Mesenchymal stem cell (in vitro differentiated cells and primary cell): Measurements from ENCODE around the gene RIMBP3C. TPM values are rescaled to one million over a fixed set of nuclear protein-coding genes. Genes with fewer than 3 reads are reported as not detected.
"Not testable (repeated sequence)": the region's sequence is repeated elsewhere in the genome, so short reads cannot be mapped to it uniquely, and the experiment has no call there.

Experiments
- DNase-seq: peaks from one replicate; pipeline ENCODE4 v3.0.0-alpha.2; 2013
- H2AFZ ChIP-seq: one replicate; pipeline ENCODE4 v1.6.1; 2013; ENCODE audit warnings: low read depth, mild to moderate bottlenecking, control low read depth, inconsistent platforms, low read length, moderate library complexity
- H2AK5ac ChIP-seq: 2 replicates; pipeline ENCODE4 v1.6.1; 2013; ENCODE audit warnings: low read length, moderate library complexity, mild to moderate bottlenecking, inconsistent platforms; ENCODE audit not compliant: severe bottlenecking
- H2BK120ac ChIP-seq: one replicate; pipeline ENCODE4 v1.6.1; 2013; ENCODE audit warnings: low read depth, mild to moderate bottlenecking, inconsistent platforms, low read length, moderate library complexity
- H2BK12ac ChIP-seq, 2 experiments: one replicate each; pipeline ENCODE4 v1.6.1; 2013; ENCODE audit warnings: inconsistent platforms in 2 of 2, low read length in 2 of 2, mild to moderate bottlenecking in 2 of 2, moderate library complexity in 2 of 2, control low read depth in 1 of 2
- H2BK15ac ChIP-seq: one replicate; pipeline ENCODE4 v1.6.1; 2013; ENCODE audit warnings: mild to moderate bottlenecking, low read depth, inconsistent platforms; ENCODE audit not compliant: poor library complexity, severe bottlenecking
- H2BK5ac ChIP-seq: 2 replicates; pipeline ENCODE4 v1.6.1; 2013; ENCODE audit warnings: low read depth, mild to moderate bottlenecking, low read length, control low read depth, inconsistent platforms; ENCODE audit not compliant: poor library complexity, severe bottlenecking
- H3K14ac ChIP-seq, 2 experiments: one replicate each; pipeline ENCODE4 v1.6.1; 2013; ENCODE audit warnings: inconsistent platforms in 2 of 2, low read length in 2 of 2, control low read depth in 1 of 2, mild to moderate bottlenecking in 1 of 2, moderate library complexity in 1 of 2
- H3K18ac ChIP-seq, 2 experiments: one replicate each; pipeline ENCODE4 v1.6.1; 2013; ENCODE audit warnings: inconsistent platforms in 2 of 2, low read length in 2 of 2, control low read depth in 1 of 2, low read depth in 1 of 2, mild to moderate bottlenecking in 1 of 2
- H3K23ac ChIP-seq, 2 experiments: one replicate each; pipeline ENCODE4 v1.6.1; 2013; ENCODE audit warnings: inconsistent platforms in 2 of 2, low read length in 2 of 2, mild to moderate bottlenecking in 2 of 2, moderate library complexity in 2 of 2, control low read depth in 1 of 2
- H3K27ac ChIP-seq: 2 replicates; pipeline ENCODE4 v1.5.1; 2013; ENCODE audit warnings: mild to moderate bottlenecking, moderate library complexity, low read length, control low read depth, inconsistent platforms; ENCODE audit not compliant: poor library complexity, severe bottlenecking
- H3K27me3 ChIP-seq, 2 experiments: 2 replicates each; pipeline versions ENCODE4 v1.6.1 to v1.7.0; 2013; ENCODE audit warnings: low read length in 2 of 2, mild to moderate bottlenecking in 2 of 2, moderate library complexity in 2 of 2, control low read depth in 1 of 2, inconsistent platforms in 1 of 2; ENCODE audit not compliant: control insufficient read depth in 1 of 2, insufficient read depth in 1 of 2
- H3K36me3 ChIP-seq, 2 experiments: 2 replicates each; pipeline versions ENCODE4 v1.6.1 to v1.7.0; 2013; ENCODE audit warnings: low read length in 2 of 2, control low read depth in 1 of 2, inconsistent platforms in 1 of 2, low read depth in 1 of 2, mild to moderate bottlenecking in 1 of 2; ENCODE audit not compliant: insufficient read depth in 2 of 2, control insufficient read depth in 1 of 2
- H3K4ac ChIP-seq, 2 experiments: one replicate each; pipeline ENCODE4 v1.6.1; 2013; ENCODE audit warnings: inconsistent platforms in 2 of 2, low read length in 2 of 2, mild to moderate bottlenecking in 2 of 2, moderate library complexity in 2 of 2, control low read depth in 1 of 2, low read depth in 1 of 2
- H3K4me1 ChIP-seq: 2 replicates; pipeline ENCODE4 v1.6.1; 2013; ENCODE audit warnings: low read depth, low read length, control low read depth; ENCODE audit not compliant: control insufficient read depth, insufficient read depth
- H3K4me2 ChIP-seq: 2 replicates; pipeline ENCODE4 v1.6.1; 2013; ENCODE audit warnings: low read length, mild to moderate bottlenecking, inconsistent platforms; ENCODE audit not compliant: poor library complexity, severe bottlenecking
- H3K4me3 ChIP-seq, 2 experiments: 2 replicates each; pipeline versions ENCODE4 v1.5.1 to v1.7.0; 2013; ENCODE audit warnings: low read length in 2 of 2, mild to moderate bottlenecking in 2 of 2, control low read depth in 1 of 2, low read depth in 1 of 2; ENCODE audit not compliant: insufficient read depth in 1 of 2
- H3K79me1 ChIP-seq: replicated peaks from 2 replicates; pipeline ENCODE4 v1.6.1; 2013; ENCODE audit warnings: mild to moderate bottlenecking, control low read depth, low read length, inconsistent platforms; ENCODE audit not compliant: poor library complexity, severe bottlenecking
- H3K9ac ChIP-seq: 2 replicates; pipeline ENCODE4 v1.7.0; 2013; ENCODE audit warnings: mild to moderate bottlenecking, low read length, moderate library complexity
- H3K9me3 ChIP-seq: 2 replicates; pipeline ENCODE4 v1.7.0; 2013; ENCODE audit warnings: mild to moderate bottlenecking, low read length; ENCODE audit not compliant: control insufficient read depth
- H4K8ac ChIP-seq: one replicate; pipeline ENCODE4 v1.6.1; 2013; ENCODE audit warnings: inconsistent platforms, mild to moderate bottlenecking, low read length, moderate library complexity
- H4K91ac ChIP-seq: one replicate; pipeline ENCODE4 v1.6.1; 2013; ENCODE audit warnings: mild to moderate bottlenecking, low read length, inconsistent platforms
- WGBS: methylation state at CpG from one replicate; pipeline ENCODE4 v1.1.7; 2013; ENCODE audit warnings: mixed read lengths; 5-methylcytosine and 5-hydroxymethylcytosine counted together
- small RNA-seq: library from polyadenylated mRNA; stranded (forward); fragments of <200 nt; extraction: miRNeasy Mini kit (QIAGEN cat#:217004); gene quantifications from one replicate; pipeline ENCODE3, GENCODE V24; 2013; ENCODE audit warnings: low read depth

Gene RIMBP3C

DNA sequence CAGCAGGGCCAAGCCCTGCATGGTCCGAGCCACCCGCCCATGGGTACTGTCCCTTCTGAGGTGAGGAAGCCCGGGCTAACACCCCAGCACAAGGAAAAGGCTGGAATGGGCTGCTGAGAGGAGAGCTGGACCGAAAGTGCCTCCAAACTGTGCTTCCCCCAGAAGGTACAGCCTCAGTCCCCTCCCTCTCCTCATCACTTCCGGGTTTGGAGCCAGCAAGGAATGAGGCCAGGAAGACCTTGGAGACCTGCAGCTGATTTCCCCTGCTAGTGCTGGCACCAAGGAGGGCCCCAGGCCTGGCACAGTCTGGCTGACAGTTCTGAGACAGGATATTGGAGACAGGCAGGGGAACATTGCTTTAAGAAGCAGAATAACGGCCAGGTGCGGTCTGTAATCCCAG is 52.8 kb downstream of the RIMBP3C start:
- not testable (repeated sequence) for H3K4me2 ChIP-seq, H3K36me3 ChIP-seq, H3K4ac ChIP-seq, H2BK15ac ChIP-seq, H3K14ac ChIP-seq, H3K27ac ChIP-seq, H2BK12ac ChIP-seq, H3K4me3 ChIP-seq, DNase-seq, H2AFZ ChIP-seq, H4K8ac ChIP-seq, H4K91ac ChIP-seq, H2AK5ac ChIP-seq, H3K9me3 ChIP-seq, H3K18ac ChIP-seq, H3K79me1 ChIP-seq, H2BK120ac ChIP-seq, H3K23ac ChIP-seq, H3K27me3 ChIP-seq, H2BK5ac ChIP-seq, H3K4me1 ChIP-seq, H3K9ac ChIP-seq
- WGBS: no CpG with 5 or more reads among the region's 7 CpGs

- not testable (repeated sequence) for H4K91ac ChIP-seq, H3K27ac ChIP-seq
Observed at GRCh38 chr22:21497984-21498383, 53.3 kb downstream of the RIMBP3C start.

More at GRCh38 chr22:21497984-21498383, 53.3 kb downstream of the RIMBP3C start:
- WGBS: no CpG with 5 or more reads among the region's 4 CpGs
- not testable (repeated sequence) for H3K79me1 ChIP-seq, H3K14ac ChIP-seq, H3K18ac ChIP-seq, H3K23ac ChIP-seq, H3K27me3 ChIP-seq, H4K8ac ChIP-seq, H3K9ac ChIP-seq, H3K4me2 ChIP-seq, H2BK5ac ChIP-seq, H3K4me1 ChIP-seq, H2BK120ac ChIP-seq, H3K9me3 ChIP-seq, H3K4me3 ChIP-seq, H2BK15ac ChIP-seq, H2BK12ac ChIP-seq, H3K4ac ChIP-seq, DNase-seq, H2AK5ac ChIP-seq, H2AFZ ChIP-seq, H3K36me3 ChIP-seq

Small RNAs within 50 kb of the gene (small RNA-seq; reads per million reads assigned to genes)
- not detected for gene RF00492
- gene RN7SKP221: not detected
